GM12892 (cell line): Measurements from ENCODE around the gene HBZ.
"Not testable (repeated sequence)": the region's sequence is repeated elsewhere in the genome, so short reads cannot be mapped to it uniquely, and the experiment has no call there.

Experiments
- DNase-seq: peaks from one replicate; pipeline ENCODE4 v3.0.0; 2011; ENCODE audit not compliant: insufficient read length
- FAIRE-seq: peaks from 2 replicates; lab custom pipeline; 2011; peaks lifted over from hg19 to GRCh38; lab: Jason Lieb, UNC
- POLR2A ChIP-seq: IDR thresholded peaks from 2 replicates; pipeline ENCODE4 v1.6.1; 2011; ENCODE audit warnings: low read depth, low read length, control low read depth
- POLR2AphosphoS5 ChIP-seq: IDR thresholded peaks from 2 replicates; pipeline ENCODE4 v1.6.1; 2011; ENCODE audit warnings: low read depth, low read length, control low read depth
- TAF1 ChIP-seq: IDR thresholded peaks from 2 replicates; pipeline ENCODE4 v1.6.1; 2011; ENCODE audit warnings: low read depth, mild to moderate bottlenecking, control low read depth, low read length, borderline replicate concordance

HBZ gene

DNA sequence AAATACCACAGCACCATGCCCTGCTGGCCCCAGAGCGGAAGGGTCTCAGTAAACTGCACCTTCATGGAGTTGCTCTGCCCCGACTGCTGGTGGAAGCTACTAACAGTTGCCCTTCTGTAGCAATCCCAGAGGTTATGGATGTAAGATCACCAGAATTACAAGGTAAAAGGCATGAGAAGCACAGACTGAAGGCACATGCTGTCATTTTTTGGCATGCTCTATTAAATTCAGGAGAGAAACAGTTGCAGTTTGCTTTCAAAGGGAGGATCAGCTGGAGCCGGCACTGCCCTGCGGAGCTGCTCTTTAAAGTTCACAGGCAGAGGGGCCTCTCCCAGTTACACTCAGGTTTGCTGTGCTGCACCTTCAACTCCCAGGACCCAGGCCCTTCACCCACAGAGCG lies 33.1 kb upstream of the HBZ start:
- FAIRE-seq (no peak), DNase-seq (no peak)
- TF ChIP-seq POLR2AphosphoS5 (no peak), POLR2A (no peak), TAF1 (no peak)

DNA sequence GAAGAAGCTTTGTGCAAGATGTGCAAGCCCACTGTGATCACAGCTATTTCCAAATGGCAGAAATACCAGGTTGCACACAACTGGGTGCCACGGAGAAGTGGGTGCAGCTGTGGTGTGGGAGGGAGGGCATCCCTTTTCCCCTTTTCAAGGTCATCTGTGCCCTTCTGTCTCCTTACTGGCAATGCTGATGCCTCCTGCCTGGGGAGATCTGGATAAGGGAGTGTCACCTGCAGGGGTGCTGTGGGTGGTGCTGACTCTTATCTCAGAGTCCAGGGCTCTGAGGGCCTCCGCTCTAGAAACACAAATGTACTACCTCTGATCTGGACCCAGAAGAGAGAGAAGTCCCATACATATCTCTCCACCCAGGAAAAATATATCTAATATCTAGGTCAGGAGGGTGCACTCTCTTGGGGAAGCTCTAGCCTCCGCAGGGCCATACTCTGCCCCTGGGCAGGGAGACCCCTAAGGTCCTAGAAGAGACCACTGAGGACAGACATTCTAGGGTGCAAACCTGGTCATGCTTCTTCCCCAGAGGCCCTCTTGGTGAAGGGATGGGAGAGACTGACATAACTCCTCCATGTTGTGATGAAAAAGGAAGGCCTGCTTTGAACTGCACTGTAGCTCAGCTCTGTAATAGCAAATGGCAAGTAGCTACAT lies 32.5 kb upstream of the HBZ start:
- FAIRE-seq (no peak), DNase-seq (no peak)
- TF ChIP-seq POLR2AphosphoS5 = no peak
- TF ChIP-seq TAF1 = no peak
- TF ChIP-seq POLR2A = no peak

DNA sequence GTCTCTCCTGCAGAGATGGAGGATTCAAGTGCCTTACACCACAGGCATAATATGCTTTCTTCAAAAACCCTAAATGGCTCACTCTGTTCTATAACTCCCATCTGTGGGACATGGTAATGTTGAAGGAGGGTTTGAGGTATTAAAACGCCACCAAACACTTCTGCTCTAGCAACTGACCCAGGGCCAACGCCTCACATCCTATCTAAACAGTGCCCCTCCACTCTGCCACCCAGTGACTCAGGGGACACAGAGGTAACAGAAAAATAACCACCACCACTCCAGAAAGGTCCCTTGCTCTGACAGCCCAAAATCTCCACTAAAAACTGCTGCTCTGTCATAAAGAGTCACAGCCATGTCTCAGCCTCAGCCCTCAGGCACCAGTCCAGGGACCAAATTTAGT lies 31.7 kb upstream of the HBZ start:
- no peak for FAIRE-seq
- TF ChIP-seq POLR2AphosphoS5 (no peak), POLR2A (no peak), TAF1 (no peak)
- no peak for DNase-seq

DNA sequence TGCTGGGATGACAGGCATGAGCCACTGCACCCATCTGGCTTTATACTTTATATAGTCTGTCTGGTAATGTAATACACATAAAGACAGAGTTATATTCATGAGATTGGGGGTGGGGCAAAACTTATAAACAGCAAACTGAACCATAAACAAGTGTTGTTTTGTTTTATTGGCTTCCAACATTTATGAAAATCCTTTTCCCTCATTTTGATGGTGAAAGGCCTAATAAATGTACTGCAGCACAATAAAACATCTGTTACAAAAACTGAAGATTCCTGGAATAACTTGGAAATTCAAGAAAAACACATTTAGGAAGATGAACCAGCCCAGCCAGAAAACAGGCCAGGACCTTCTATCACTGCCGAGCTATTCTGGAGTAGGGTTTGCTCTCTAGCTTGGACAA lies 30.1 kb upstream of the HBZ start:
- TF ChIP-seq POLR2A = no peak
- no peak for TF ChIP-seq TAF1
- no peak for TF ChIP-seq POLR2AphosphoS5
- no peak for FAIRE-seq

DNA sequence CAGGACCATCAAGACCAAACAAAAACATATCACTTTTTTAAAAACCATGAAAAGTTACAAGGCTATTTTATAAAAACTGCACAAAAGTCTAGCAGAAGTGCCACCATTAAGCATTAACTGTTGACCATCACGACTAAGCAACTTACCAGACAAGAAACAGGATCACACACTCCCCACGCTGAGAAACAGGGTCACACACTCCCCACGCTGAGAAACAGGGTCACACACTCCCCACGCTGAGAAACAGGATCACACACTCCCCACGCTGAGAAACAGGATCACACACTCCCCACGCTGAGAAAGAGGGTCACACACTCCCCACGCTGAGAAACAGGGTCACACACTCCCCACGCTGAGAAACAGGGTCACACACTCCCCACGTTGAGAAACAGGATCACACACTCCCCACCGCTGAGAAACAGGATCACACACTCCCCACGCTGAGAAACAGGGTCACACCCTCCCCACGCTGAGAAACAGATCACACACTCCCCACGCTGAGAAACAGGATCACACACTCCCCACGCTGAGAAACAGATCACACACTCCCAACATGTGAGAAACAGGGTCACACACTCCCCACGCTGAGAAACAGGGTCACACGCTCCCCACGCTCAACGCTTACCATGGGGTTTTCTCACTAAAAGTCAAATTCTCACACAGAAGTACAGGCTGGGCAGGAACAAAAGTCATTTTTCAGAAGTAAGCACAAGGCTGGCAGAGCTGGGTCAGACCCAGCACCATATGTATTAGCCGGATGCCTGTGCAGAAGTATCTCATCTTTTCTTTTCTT lies 28.7 kb upstream of the HBZ start:
- not testable (repeated sequence) for DNase-seq, FAIRE-seq

More for the DNA sequence above, 30.1 kb upstream of the HBZ start:
- no peak for DNase-seq

DNA sequence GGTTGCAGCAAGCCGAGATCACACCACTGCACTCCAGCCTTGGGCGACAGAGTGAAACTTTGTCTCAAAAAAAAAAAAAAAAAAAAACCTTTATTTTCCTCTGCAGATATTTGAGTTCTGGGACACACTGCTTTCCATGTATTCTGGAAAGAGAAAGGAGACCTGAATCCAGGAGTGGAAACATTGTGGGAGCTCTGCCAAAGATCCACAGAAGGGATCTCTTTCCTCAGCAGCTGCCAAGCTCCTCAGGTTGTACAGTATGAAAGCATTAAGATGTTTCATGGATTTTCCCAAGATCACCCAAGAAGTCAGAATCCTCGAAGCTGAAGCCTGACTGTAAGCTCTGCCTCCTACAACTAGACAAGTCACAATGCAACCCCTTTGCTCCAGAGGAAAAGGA lies 27.4 kb upstream of the HBZ start:
- no peak for TF ChIP-seq POLR2AphosphoS5
- TF ChIP-seq POLR2A = no peak
- TF ChIP-seq TAF1 = no peak
- DNase-seq (no peak), FAIRE-seq (no peak)

DNA sequence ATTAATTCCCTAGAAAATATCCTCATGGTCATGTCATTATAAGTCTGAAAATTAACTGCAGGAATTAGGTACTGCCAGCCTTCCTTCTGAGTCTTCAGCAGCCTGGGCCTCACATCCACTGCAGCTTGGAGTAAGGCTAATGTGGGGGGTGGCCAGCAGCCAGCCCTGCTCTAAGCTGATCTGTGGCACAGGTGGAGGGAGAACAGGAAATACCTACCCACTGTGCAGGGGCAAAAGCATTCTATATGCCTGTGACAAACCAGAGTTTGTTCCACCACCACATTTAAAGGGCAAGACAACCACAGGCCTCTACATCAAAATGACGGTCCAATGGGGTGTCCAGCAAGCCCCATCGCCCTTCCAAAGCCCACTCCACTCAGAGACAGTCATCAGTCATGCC lies 23.4 kb upstream of the HBZ start:
- DNase-seq (no peak), FAIRE-seq (no peak)
- TF ChIP-seq TAF1 = no peak
- no peak for TF ChIP-seq POLR2A
- no peak for TF ChIP-seq POLR2AphosphoS5

DNA sequence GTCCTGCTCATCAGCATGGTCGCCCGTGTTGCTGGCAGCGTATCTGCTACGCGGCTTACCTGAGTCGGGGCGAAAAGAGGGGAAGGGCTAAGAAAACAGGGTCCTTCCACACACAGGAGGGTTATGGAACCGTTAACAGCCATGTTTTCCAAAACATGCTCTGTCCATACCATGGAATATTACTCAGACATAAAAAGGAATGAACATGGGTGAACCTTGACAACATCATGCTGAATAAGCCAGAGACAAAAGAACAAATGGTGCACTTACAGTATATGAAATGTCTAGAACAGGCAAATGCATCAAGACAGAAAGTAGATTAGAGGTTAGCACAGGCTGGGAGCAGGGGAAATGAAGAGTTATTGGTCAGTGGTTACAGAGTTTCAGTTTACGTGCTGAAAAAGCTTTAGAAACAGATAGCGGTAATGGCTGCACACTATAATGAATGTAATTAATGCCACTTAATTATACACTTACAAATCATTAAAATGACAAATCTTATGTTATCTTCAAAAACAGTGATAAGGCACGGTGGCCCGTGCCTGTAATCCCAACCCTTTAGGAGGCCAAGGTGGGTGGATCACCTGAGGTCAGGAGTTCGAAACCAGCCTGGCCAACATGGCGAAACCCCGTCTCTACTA lies 21.8 kb upstream of the HBZ start:
- FAIRE-seq (no peak), DNase-seq (no peak)
- TF ChIP-seq TAF1 (no peak), POLR2A (no peak), POLR2AphosphoS5 (no peak)

DNA sequence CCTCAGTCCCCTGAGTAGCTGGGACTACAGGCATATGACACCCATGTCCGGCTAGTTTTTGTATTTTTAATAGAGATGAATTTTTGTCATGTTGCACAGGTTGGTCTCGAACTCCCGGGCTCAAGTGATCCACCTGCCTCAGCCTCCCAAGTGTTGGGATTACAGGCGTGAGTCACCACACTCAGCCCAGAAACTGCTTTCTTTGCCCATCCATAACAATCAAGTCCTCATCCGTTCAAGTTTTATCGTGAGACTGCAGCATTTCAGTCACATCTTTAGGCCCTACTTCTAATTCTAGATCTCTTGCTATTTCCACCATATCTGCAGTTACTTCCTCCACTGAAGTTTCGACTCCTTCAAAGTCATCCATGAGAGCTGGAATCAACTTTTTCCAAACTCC lies 20.3 kb upstream of the HBZ start:
- TF ChIP-seq POLR2A (no peak), POLR2AphosphoS5 (no peak), TAF1 (no peak)
- DNase-seq (no peak), FAIRE-seq (no peak)

DNA sequence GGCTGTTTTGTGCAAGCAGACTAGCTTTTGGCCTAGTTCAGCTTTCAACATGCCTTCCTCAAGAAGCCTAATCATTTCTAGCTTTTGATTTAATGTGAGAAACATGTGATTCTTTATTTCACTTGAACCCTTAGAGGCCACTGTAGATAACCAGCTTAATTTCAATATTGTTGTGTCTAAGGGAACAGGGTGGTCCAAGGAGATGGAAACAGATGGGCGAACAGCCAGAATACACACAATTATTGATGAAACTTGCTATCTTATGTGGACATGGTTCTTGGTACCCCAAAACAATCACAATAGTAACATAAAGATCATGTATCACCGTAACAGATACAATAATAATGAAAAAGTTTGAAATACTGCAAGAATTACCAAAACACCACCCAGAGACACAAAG lies 18.7 kb upstream of the HBZ start:
- TF ChIP-seq POLR2AphosphoS5 (no peak), TAF1 (no peak), POLR2A (no peak)
- DNase-seq = no peak
- no peak for FAIRE-seq

DNA sequence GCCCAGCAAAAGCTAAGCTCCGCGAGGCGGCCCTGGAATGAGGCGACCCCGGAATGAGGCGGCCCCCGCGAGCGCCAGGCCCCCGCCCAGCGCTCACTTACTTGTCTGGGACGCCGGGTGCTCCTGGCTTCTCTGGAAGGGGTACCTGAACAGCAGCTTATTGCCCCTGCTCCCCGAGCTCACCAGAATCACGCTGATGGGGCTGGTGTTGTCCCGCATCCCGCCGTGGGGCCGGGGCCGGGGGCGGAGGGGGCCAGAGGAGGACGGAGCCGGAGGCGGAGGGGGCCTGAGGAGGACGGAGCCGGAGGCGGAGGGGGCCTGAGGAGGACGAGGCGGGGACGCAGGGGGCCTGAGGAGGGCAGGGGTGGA lies 14.4 kb upstream of the HBZ start:
- DNase-seq (peak; percentile 49), FAIRE-seq (no peak)
- TF ChIP-seq POLR2AphosphoS5 (no peak), POLR2A (no peak), TAF1 (no peak)
